GM19455 (cell line): ENCODE measurements around the gene TAOK1.

Experiments
- ATAC-seq: cut with Tn5 transposase; IDR thresholded peaks from one replicate; pipeline ENCODE4 v1.9.1; 2021; ENCODE audit not compliant: unreplicated experiment

The TAOK1 gene

GRCh38 chr17:29593591-29594518 lies 203.7 kb downstream of the TAOK1 start:
- ATAC-seq, result no peak

- no peak for ATAC-seq
Measured at GRCh38 chr17:29594519-29595090, 204.4 kb downstream of the TAOK1 start.

GRCh38 chr17:29595107-29595942 lies 205.2 kb downstream of the TAOK1 start:
- ATAC-seq, result no peak

GRCh38 chr17:29595943-29596774 lies 206.0 kb downstream of the TAOK1 start:
- no peak for ATAC-seq

GRCh38 chr17:29596811-29597210 lies 206.6 kb downstream of the TAOK1 start:
- ATAC-seq, result no peak

- no peak for ATAC-seq
Measured at GRCh38 chr17:29597361-29598172, 207.4 kb downstream of the TAOK1 start.
